ENCODE data around the gene CST9L. TPM values are rescaled to one million over a fixed set of nuclear protein-coding genes. Genes with fewer than 3 reads are reported as not detected.

Gene CST9L
- total RNA-seq, 2 experiments from 2014 or later = not detected

- no peaks in the 10 kb centered on the region for H3K9me2 ChIP-seq (ENCODE audit: insufficient read depth, low read length)
- POLR2A ChIA-PET = no interaction called here
- no peaks in the 10 kb centered on the region for H3K36me3 ChIP-seq (ENCODE audit: insufficient read depth, low read length)
- H3K79me2 ChIP-seq (ENCODE audit: insufficient read depth, low read depth, low read length) = no peaks in the 10 kb centered on the region
- H2AFZ ChIP-seq (ENCODE audit: low read length) = no peak overlapping the region
- no peak overlapping the region for H3K4me2 ChIP-seq (ENCODE audit: low read length)
- H3K4me1 ChIP-seq (ENCODE audit: insufficient read depth, low read length, poor library complexity, severe bottlenecking) = no peaks in the 10 kb centered on the region
- no peak for TF ChIP-seq EZH2phosphoT487 (IDR thresholded peaks at IDR 0.05; ENCODE audit: borderline replicate concordance, low read depth, low read length)
- no peak for TF ChIP-seq CTCF (conservative IDR thresholded peaks at IDR 0.05; ENCODE audit: low read length)
- no peaks in the 10 kb centered on the region for H3K9me3 ChIP-seq (ENCODE audit: low read length)
- CTCF ChIA-PET (ENCODE audit: unreplicated experiment) = no interaction called here
- DNase-seq (ENCODE audit: low spot score) = no peak
- intact Hi-C loops (cut with micrococcal nuclease; ENCODE audit: unreplicated experiment) = no loop called here
- no peak overlapping the region for H3K4me3 ChIP-seq (ENCODE audit: low read depth, low read length, poor library complexity, severe bottlenecking)
- H4K20me1 ChIP-seq (ENCODE audit: insufficient read depth, low read length) = no peaks in the 10 kb centered on the region
- no TSS peak for BruUV-seq (replicated peaks)
- H3K27ac ChIP-seq (ENCODE audit: low read depth, low read length, poor library complexity, severe bottlenecking) = no peak overlapping the region
Observed at GRCh38 chr20:23562721-23563342, 5.5 kb downstream of the CST9L start.

GRCh38 chr20:23554401-23554800 lies 13.9 kb downstream of the CST9L start:
- H3K9me3 ChIP-seq (ENCODE audit: low read length) = no peaks in the 10 kb centered on the region
- no peak overlapping the region for H3K4me3 ChIP-seq (ENCODE audit: low read depth, low read length, poor library complexity, severe bottlenecking)
- no peaks in the 10 kb centered on the region for H3K79me2 ChIP-seq (ENCODE audit: insufficient read depth, low read depth, low read length)
- TF ChIP-seq CTCF (conservative IDR thresholded peaks at IDR 0.05; ENCODE audit: low read length) = no peak
- no peak for TF ChIP-seq EZH2phosphoT487 (IDR thresholded peaks at IDR 0.05; ENCODE audit: borderline replicate concordance, low read depth, low read length)
- no peak for DNase-seq (ENCODE audit: low spot score)
- no peaks in the 10 kb centered on the region for H3K36me3 ChIP-seq (ENCODE audit: insufficient read depth, low read length)
- intact Hi-C loops (cut with micrococcal nuclease; ENCODE audit: unreplicated experiment) = no loop called here
- CTCF ChIA-PET (ENCODE audit: unreplicated experiment) = no interaction called here
- no peaks in the 10 kb centered on the region for H3K4me1 ChIP-seq (ENCODE audit: insufficient read depth, low read length, poor library complexity, severe bottlenecking)
- POLR2A ChIA-PET = interaction anchor here (0.6 to 0.8 kb wide), 2 partner anchors 34 to 772 kb away, joined by 3 read pairs; no protein-coding TSS in a partner anchor
- no peaks in the 10 kb centered on the region for H4K20me1 ChIP-seq (ENCODE audit: insufficient read depth, low read length)
- H3K4me2 ChIP-seq (ENCODE audit: low read length) = no peak overlapping the region
- no peak overlapping the region for H2AFZ ChIP-seq (ENCODE audit: low read length)
- no TSS peak for BruUV-seq (replicated peaks)
- H3K9me2 ChIP-seq (ENCODE audit: insufficient read depth, low read length) = no peaks in the 10 kb centered on the region
- no peak overlapping the region for H3K27ac ChIP-seq (ENCODE audit: low read depth, low read length, poor library complexity, severe bottlenecking)

GRCh38 chr20:23551786-23552185 lies 16.5 kb downstream of the CST9L start:
- no peaks in the 10 kb centered on the region for H4K20me1 ChIP-seq (ENCODE audit: insufficient read depth, low read length)
- DNase-seq (ENCODE audit: low spot score) = no peak
- no peak for TF ChIP-seq CTCF (conservative IDR thresholded peaks at IDR 0.05; ENCODE audit: low read length)
- TF ChIP-seq EZH2phosphoT487 (IDR thresholded peaks at IDR 0.05; ENCODE audit: borderline replicate concordance, low read depth, low read length) = no peak
- H3K9me2 ChIP-seq (ENCODE audit: insufficient read depth, low read length) = no peaks in the 10 kb centered on the region
- H2AFZ ChIP-seq (ENCODE audit: low read length) = no peak overlapping the region
- ChIA-PET POLR2A (no interaction called here), CTCF (ENCODE audit: unreplicated experiment) (no interaction called here)
- no peaks in the 10 kb centered on the region for H3K4me1 ChIP-seq (ENCODE audit: insufficient read depth, low read length, poor library complexity, severe bottlenecking)
- H3K4me3 ChIP-seq (ENCODE audit: low read depth, low read length, poor library complexity, severe bottlenecking) = no peak overlapping the region
- no peak overlapping the region for H3K4me2 ChIP-seq (ENCODE audit: low read length)
- no peaks in the 10 kb centered on the region for H3K79me2 ChIP-seq (ENCODE audit: insufficient read depth, low read depth, low read length)
- BruUV-seq (replicated peaks) = no TSS peak
- H3K27ac ChIP-seq (ENCODE audit: low read depth, low read length, poor library complexity, severe bottlenecking) = no peak overlapping the region
- H3K9me3 ChIP-seq (ENCODE audit: low read length) = no peaks in the 10 kb centered on the region
- intact Hi-C loops (cut with micrococcal nuclease; ENCODE audit: unreplicated experiment) = no loop called here
- no peaks in the 10 kb centered on the region for H3K36me3 ChIP-seq (ENCODE audit: insufficient read depth, low read length)

Data from OCI-LY7 (cell line).